GM23338 (cell line): Measurements from ENCODE around the gene CHCHD6. TPM values are rescaled to one million over a fixed set of nuclear protein-coding genes. Genes with fewer than 3 reads are reported as not detected.

Experiments used
- ATAC-seq: fragments of 200-7000 bp; cut with Tn5 transposase; 3 replicates; pipeline ENCODE4 v1.9.1; 2020
- DNase-seq: peaks from one replicate; pipeline ENCODE4 v3.0.0-alpha.2; 2015; ENCODE audit warnings: low spot score
- H2AFZ ChIP-seq: fragments of 200-600 bp; sonication (generic); 2 replicates; pipeline ENCODE4 v1.8.0; 2016; ENCODE audit warnings: antibody characterized with exemption, mild to moderate bottlenecking, moderate library complexity
- H3F3A ChIP-seq: fragments of 200-600 bp; sonication (generic); replicated peaks from 2 replicates; pipeline ENCODE4 v1.8.0; 2017; ENCODE audit warnings: antibody characterized with exemption, mixed run types, low read depth
- H3K27ac ChIP-seq: fragments of 200-600 bp; sonication (generic); 2 replicates; pipeline ENCODE4 v1.6.1; 2016; ENCODE audit warnings: low read depth
- H3K27me3 ChIP-seq: fragments of 200-600 bp; sonication (generic); 2 replicates; pipeline ENCODE4 v1.8.0; 2016; ENCODE audit warnings: mild to moderate bottlenecking, mixed run types, moderate library complexity; ENCODE audit not compliant: insufficient read depth
- H3K36me3 ChIP-seq: fragments of 200-600 bp; sonication (generic); 2 replicates; pipeline ENCODE4 v1.8.0; 2016; ENCODE audit warnings: mild to moderate bottlenecking; ENCODE audit not compliant: insufficient read depth
- H3K4me1 ChIP-seq: fragments of 200-600 bp; sonication (generic); 2 replicates; pipeline ENCODE4 v1.8.0; 2016; ENCODE audit warnings: mild to moderate bottlenecking, moderate library complexity; ENCODE audit not compliant: insufficient read depth
- H3K4me2 ChIP-seq: fragments of 200-600 bp; sonication (generic); 2 replicates; pipeline ENCODE4 v1.7.1; 2017; ENCODE audit warnings: mixed run types
- H3K4me3 ChIP-seq: fragments of 200-600 bp; sonication (generic); 2 replicates; pipeline ENCODE4 v1.6.1; 2016; ENCODE audit warnings: mixed run types
- H3K79me2 ChIP-seq: fragments of 200-600 bp; sonication (generic); replicated peaks from 2 replicates; pipeline ENCODE4 v1.8.0; 2017; ENCODE audit warnings: mild to moderate bottlenecking; ENCODE audit not compliant: insufficient read depth
- H3K9me2 ChIP-seq: fragments of 200-600 bp; sonication (generic); 2 replicates; pipeline ENCODE4 v1.8.0; 2017; ENCODE audit not compliant: insufficient read depth
- H4K20me1 ChIP-seq: fragments of 200-600 bp; sonication (generic); replicated peaks from 2 replicates; pipeline ENCODE4 v1.8.0; 2017; ENCODE audit warnings: mild to moderate bottlenecking; ENCODE audit not compliant: insufficient read depth
- H3K27ac Mint-ChIP-seq: 2 replicates; pipeline ENCODE4 v1.8.0; 2020; ENCODE audit warnings: inconsistent platforms, mild to moderate bottlenecking, moderate library complexity, mixed read lengths
- H3K27me3 Mint-ChIP-seq: 3 replicates; pipeline ENCODE4 v1.8.0; 2022; ENCODE audit warnings: low read depth, mild to moderate bottlenecking, moderate library complexity, mixed read lengths, inconsistent platforms; ENCODE audit not compliant: insufficient read depth, poor library complexity
- H3K36me3 Mint-ChIP-seq: 3 replicates; pipeline ENCODE4 v1.8.0; 2021; ENCODE audit warnings: low read depth, mild to moderate bottlenecking, inconsistent platforms, moderate library complexity, mixed read lengths
- H3K4me1 Mint-ChIP-seq: 3 replicates; pipeline ENCODE4 v1.8.0; 2020; ENCODE audit warnings: mild to moderate bottlenecking, inconsistent platforms, mixed read lengths
- H3K4me3 Mint-ChIP-seq: 3 replicates; pipeline ENCODE4 v1.8.0; 2021; ENCODE audit warnings: moderate library complexity, mild to moderate bottlenecking, inconsistent platforms, mixed read lengths
- H3K9me3 Mint-ChIP-seq: 3 replicates; pipeline ENCODE4 v1.8.0; 2020; ENCODE audit warnings: moderate library complexity, mild to moderate bottlenecking, inconsistent platforms, mixed read lengths
- EZH2 ChIP-seq: fragments of 200-600 bp; sonication (generic); IDR thresholded peaks from one replicate; pipeline ENCODE4 v1.8.0; 2017; ENCODE audit warnings: antibody characterized with exemption, mild to moderate bottlenecking, low read depth; ENCODE audit not compliant: unreplicated experiment
- EZH2phosphoT487 ChIP-seq: fragments of 200-600 bp; sonication (generic); IDR thresholded peaks from one replicate; pipeline ENCODE4 v1.8.1; 2018; ENCODE audit warnings: antibody characterized with exemption; ENCODE audit not compliant: unreplicated experiment
- JUNB ChIP-seq: IDR thresholded peaks from one replicate; pipeline ENCODE4 v1.6.1; 2016; ENCODE audit warnings: antibody characterized with exemption; ENCODE audit not compliant: unreplicated experiment
- REST ChIP-seq: IDR thresholded peaks from one replicate; pipeline ENCODE4 v1.6.1; 2018; ENCODE audit warnings: antibody characterized with exemption; ENCODE audit not compliant: unreplicated experiment
- STAT1 ChIP-seq: IDR thresholded peaks from one replicate; pipeline ENCODE4 v1.6.1; 2016; ENCODE audit warnings: antibody characterized with exemption; ENCODE audit not compliant: unreplicated experiment
- ZNF462 ChIP-seq: fragments of 250-450 bp; sonication (Bioruptor Pico); IDR thresholded peaks from 2 replicates; pipeline ENCODE4 v1.5.0; 2020; ENCODE audit warnings: mild to moderate bottlenecking, moderate library complexity
- polyA plus RNA-seq: library from polyadenylated mRNA; unstranded; fragments of >200 nt; fragmentation: Nextera tagmentation; extraction: Ambion mirVana; gene quantifications from 2 replicates; pipeline ENCODE4 v1.2.1, GENCODE V29; 2016
- total RNA-seq: library from RNA; depleted of rRNA; stranded (reverse); fragments of >200 nt; shearing (Covaris generic); gene quantifications from 2 replicates; pipeline ENCODE4 v1.2.3, GENCODE V29; 2014
- TF ChIP-seq, protein P1 (sequence below), 2 experiments: fragments of 200-600 bp in 1 of 2; sonication (generic) in 1 of 2; conservative IDR thresholded peaks; 2 replicates each; pipeline versions ENCODE4 v1.5.1 to v1.6.1; 2016 to 2017; ENCODE audit warnings: antibody characterized with exemption in 2 of 2, low read depth in 2 of 2, mild to moderate bottlenecking in 2 of 2, moderate library complexity in 1 of 2
- TF ChIP-seq, protein P2 (sequence below): IDR thresholded peaks from 2 replicates; pipeline ENCODE4 v1.6.1; 2016; ENCODE audit warnings: antibody characterized with exemption

The CHCHD6 gene
- total and polyA plus RNA-seq, 2 experiments from 2014 or later, result 28.8 to 43.0 TPM

GRCh38 chr3:126957776-126958637 is 254.0 kb downstream of the CHCHD6 start:
- Histone ChIP-seq H4K20me1 (no peaks in the 10 kb centered on the region), H2AFZ (no peak overlapping the region), H3K27me3 (no peaks in the 10 kb centered on the region), H3K27ac (no peak overlapping the region), H3K4me3 (no peak overlapping the region), H3K4me2 (no peak overlapping the region), H3K36me3 (no peaks in the 10 kb centered on the region), H3F3A (no peaks in the 10 kb centered on the region), H3K79me2 (no peaks in the 10 kb centered on the region), H3K4me1 (no peaks in the 10 kb centered on the region), H3K9me2 (no peaks in the 10 kb centered on the region)
- H3K4me3 Mint-ChIP-seq, result no peak overlapping the region
- ATAC-seq (no peak), DNase-seq (no peak)
- H3K27me3 Mint-ChIP-seq, result peaks cover 18% of the 10 kb centered on the region
- H3K27ac Mint-ChIP-seq, result no peak overlapping the region
- H3K36me3 Mint-ChIP-seq, result no peaks in the 10 kb centered on the region
- TF ChIP-seq STAT1 (no peak), JUNB (no peak), REST (no peak), EZH2 (no peak), EZH2phosphoT487 (no peak), ZNF462 (no peak)
- TF ChIP-seq, protein P1, sequence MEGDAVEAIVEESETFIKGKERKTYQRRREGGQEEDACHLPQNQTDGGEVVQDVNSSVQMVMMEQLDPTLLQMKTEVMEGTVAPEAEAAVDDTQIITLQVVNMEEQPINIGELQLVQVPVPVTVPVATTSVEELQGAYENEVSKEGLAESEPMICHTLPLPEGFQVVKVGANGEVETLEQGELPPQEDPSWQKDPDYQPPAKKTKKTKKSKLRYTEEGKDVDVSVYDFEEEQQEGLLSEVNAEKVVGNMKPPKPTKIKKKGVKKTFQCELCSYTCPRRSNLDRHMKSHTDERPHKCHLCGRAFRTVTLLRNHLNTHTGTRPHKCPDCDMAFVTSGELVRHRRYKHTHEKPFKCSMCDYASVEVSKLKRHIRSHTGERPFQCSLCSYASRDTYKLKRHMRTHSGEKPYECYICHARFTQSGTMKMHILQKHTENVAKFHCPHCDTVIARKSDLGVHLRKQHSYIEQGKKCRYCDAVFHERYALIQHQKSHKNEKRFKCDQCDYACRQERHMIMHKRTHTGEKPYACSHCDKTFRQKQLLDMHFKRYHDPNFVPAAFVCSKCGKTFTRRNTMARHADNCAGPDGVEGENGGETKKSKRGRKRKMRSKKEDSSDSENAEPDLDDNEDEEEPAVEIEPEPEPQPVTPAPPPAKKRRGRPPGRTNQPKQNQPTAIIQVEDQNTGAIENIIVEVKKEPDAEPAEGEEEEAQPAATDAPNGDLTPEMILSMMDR (conservative IDR thresholded peaks at IDR 0.05; ENCODE audit: low read depth in 2 of 2), result no peak
- TF ChIP-seq, protein P2, sequence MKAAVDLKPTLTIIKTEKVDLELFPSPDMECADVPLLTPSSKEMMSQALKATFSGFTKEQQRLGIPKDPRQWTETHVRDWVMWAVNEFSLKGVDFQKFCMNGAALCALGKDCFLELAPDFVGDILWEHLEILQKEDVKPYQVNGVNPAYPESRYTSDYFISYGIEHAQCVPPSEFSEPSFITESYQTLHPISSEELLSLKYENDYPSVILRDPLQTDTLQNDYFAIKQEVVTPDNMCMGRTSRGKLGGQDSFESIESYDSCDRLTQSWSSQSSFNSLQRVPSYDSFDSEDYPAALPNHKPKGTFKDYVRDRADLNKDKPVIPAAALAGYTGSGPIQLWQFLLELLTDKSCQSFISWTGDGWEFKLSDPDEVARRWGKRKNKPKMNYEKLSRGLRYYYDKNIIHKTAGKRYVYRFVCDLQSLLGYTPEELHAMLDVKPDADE, result no peak
- H3K9me3 Mint-ChIP-seq, result no peaks in the 10 kb centered on the region; the same call in 2 of the 3 replicates
- H3K4me1 Mint-ChIP-seq, result peaks cover 15% of the 10 kb centered on the region
